Thoracic aorta (tissue), 2 donors: ENCODE data around the gene GMEB2. TPM values are rescaled to one million over a fixed set of nuclear protein-coding genes. Genes with fewer than 3 reads are reported as not detected.
"Not testable (repeated sequence)": the region's sequence is repeated elsewhere in the genome, so short reads cannot be mapped to it uniquely, and the experiment has no call there.

ENCODE experiments used
- ATAC-seq: fragments of 150-250 bp; one replicate; pipeline ENCODE4 v1.8.0; 2017; ENCODE audit warnings: low read depth; ENCODE audit not compliant: insufficient number of reproducible peaks, low FRiP score
- DNase-seq: peaks from one replicate; pipeline ENCODE4 v3.0.0-alpha.2; 2020; ENCODE audit warnings: low spot score
- H3K27ac ChIP-seq, 2 donors: fragments of 200-600 bp; sonication (generic); 1 replicate in 1 of 2; 2 replicates in 1 of 2; pipeline ENCODE4 v1.5.1; 2016; ENCODE audit warnings: mild to moderate bottlenecking in 2 of 2, moderate library complexity in 2 of 2
- H3K27me3 ChIP-seq: fragments of 200-600 bp; sonication (generic); replicated peaks from 2 replicates; pipeline ENCODE4 v1.6.0; 2016; ENCODE audit warnings: mild to moderate bottlenecking; ENCODE audit not compliant: insufficient read depth
- H3K36me3 ChIP-seq: fragments of 200-600 bp; sonication (generic); one replicate; pipeline ENCODE4 v1.5.1; 2016
- H3K4me1 ChIP-seq, 2 donors: fragments of 200-600 bp; sonication (generic); 1 replicate in 1 of 2; 2 replicates in 1 of 2; pipeline versions ENCODE4 v1.5.1 to v1.6.0; 2016; ENCODE audit warnings: low read depth in 2 of 2, mild to moderate bottlenecking in 1 of 2; ENCODE audit not compliant: control insufficient read depth in 1 of 2
- H3K4me3 ChIP-seq: fragments of 200-600 bp; sonication (generic); 2 replicates; pipeline ENCODE4 v1.5.1; 2016; ENCODE audit warnings: mild to moderate bottlenecking
- H3K9me3 ChIP-seq: fragments of 200-600 bp; sonication (generic); 2 replicates; pipeline ENCODE4 v1.5.1; 2016
- CTCF ChIP-seq: fragments of 200-600 bp; sonication (generic); IDR thresholded peaks from one replicate; pipeline ENCODE4 v1.5.1; 2019; ENCODE audit warnings: antibody characterized with exemption
- total RNA-seq, 2 donors: library from RNA; depleted of rRNA; stranded (reverse); fragments of >200 nt; gene quantifications; one replicate each; pipeline versions ENCODE4 v1.1.0 to v1.2.3, GENCODE V29; 2016

Gene GMEB2
- total RNA-seq, 2 donors from 2014 or later, result 10.0 to 14.7 TPM

- H3K4me1 ChIP-seq, result no peaks in the 10 kb centered on the region
- no peak overlapping the region for H3K4me3 ChIP-seq
- H3K9me3 ChIP-seq, result no peaks in the 10 kb centered on the region
- no peaks in the 10 kb centered on the region for H3K27me3 ChIP-seq
- DNase-seq (no peak), ATAC-seq (no peak)
- H3K36me3 ChIP-seq, result peaks cover 25% of the 10 kb centered on the region
- no peak overlapping the region for H3K27ac ChIP-seq
- TF ChIP-seq CTCF, result no peak
These were observed 8.5 kb downstream of the GMEB2 start for GRCh38 chr20:63618291-63618980.

GRCh38 chr20:63617876-63618265 is 9.0 kb downstream of the GMEB2 start:
- DNase-seq, result no peak
- no peak for ATAC-seq
- H3K36me3 ChIP-seq, result peaks cover 25% of the 10 kb centered on the region

GRCh38 chr20:63617092-63617875 is 9.6 kb downstream of the GMEB2 start:
- no peaks in the 10 kb centered on the region for H3K27me3 ChIP-seq
- no peaks in the 10 kb centered on the region for H3K9me3 ChIP-seq
- TF ChIP-seq CTCF, result no peak
- peaks cover 25% of the 10 kb centered on the region for H3K36me3 ChIP-seq
- H3K4me1 ChIP-seq, result no peaks in the 10 kb centered on the region
- ATAC-seq, result no peak
- no peak overlapping the region for H3K27ac ChIP-seq
- no peak overlapping the region for H3K4me3 ChIP-seq
- DNase-seq, result no peak

More at GRCh38 chr20:63617876-63618265, 9.0 kb downstream of the GMEB2 start:
- no peak for TF ChIP-seq CTCF
- Histone ChIP-seq H3K4me1 (no peaks in the 10 kb centered on the region), H3K9me3 (no peaks in the 10 kb centered on the region), H3K27ac (no peak overlapping the region), H3K4me3 (no peak overlapping the region), H3K27me3 (no peaks in the 10 kb centered on the region)

- not testable (repeated sequence) for H3K9me3 ChIP-seq, H3K27ac ChIP-seq, H3K4me1 ChIP-seq, DNase-seq, H3K27me3 ChIP-seq, ATAC-seq, H3K4me3 ChIP-seq
- peak; percentile 34 for TF ChIP-seq CTCF
- H3K36me3 ChIP-seq, result peaks cover 25% of the 10 kb centered on the region
These were observed 12.9 kb downstream of the GMEB2 start for GRCh38 chr20:63613863-63614594.
